RWPE2 (cell line): Measurements from ENCODE around the gene CFAP46.
"Not testable (repeated sequence)": the region's sequence is repeated elsewhere in the genome, so short reads cannot be mapped to it uniquely, and the experiment has no call there.

Experiments
- ATAC-seq: fragments of 200-7000 bp; cut with Tn5 transposase; 3 replicates; pipeline ENCODE4 v1.9.1; 2021; ENCODE audit warnings: low read depth
- DNase-seq: peaks from one replicate; pipeline ENCODE4 v3.0.0-alpha.2; 2020; ENCODE audit warnings: low spot score
- H3K27ac ChIP-seq: fragments of 450-650 bp; 2 replicates; pipeline ENCODE4 v1.5.1; 2017; ENCODE audit warnings: mild to moderate bottlenecking; ENCODE audit not compliant: poor library complexity, severe bottlenecking
- H3K27me3 ChIP-seq: fragments of 250-450 bp; sonication (Bioruptor Pico); 2 replicates; pipeline ENCODE4 v1.5.1; 2021; ENCODE audit warnings: mild to moderate bottlenecking, moderate library complexity; ENCODE audit not compliant: insufficient read depth, poor library complexity, severe bottlenecking
- H3K36me3 ChIP-seq: fragments of 250-450 bp; sonication (Bioruptor Pico); 2 replicates; pipeline ENCODE4 v1.5.1; 2020; ENCODE audit warnings: low read depth, mild to moderate bottlenecking, moderate library complexity
- H3K4me1 ChIP-seq: fragments of 250-450 bp; sonication (Bioruptor Pico); 2 replicates; pipeline ENCODE4 v1.5.1; 2021; ENCODE audit warnings: mild to moderate bottlenecking, moderate library complexity; ENCODE audit not compliant: insufficient read depth, poor library complexity, severe bottlenecking
- H3K4me3 ChIP-seq: fragments of 250-450 bp; sonication (Bioruptor Pico); 2 replicates; pipeline ENCODE4 v1.5.1; 2021; ENCODE audit warnings: mild to moderate bottlenecking, moderate library complexity; ENCODE audit not compliant: severe bottlenecking
- H3K9me3 ChIP-seq: fragments of 250-450 bp; sonication (Bioruptor Pico); 2 replicates; pipeline ENCODE4 v1.5.1; 2021; ENCODE audit warnings: mild to moderate bottlenecking, moderate library complexity; ENCODE audit not compliant: severe bottlenecking
- TF ChIP-seq, protein P1 (sequence below): fragments of 450-650 bp; IDR thresholded peaks from one replicate; pipeline ENCODE4 v1.5.1; 2017; ENCODE audit warnings: mild to moderate bottlenecking, moderate library complexity; ENCODE audit not compliant: poor library complexity, severe bottlenecking

CFAP46 gene

GRCh38 chr10:132932461-132933307, 9.7 kb downstream of the CFAP46 start:
- H3K4me1 ChIP-seq: no peaks in the 10 kb centered on the region

DNA sequence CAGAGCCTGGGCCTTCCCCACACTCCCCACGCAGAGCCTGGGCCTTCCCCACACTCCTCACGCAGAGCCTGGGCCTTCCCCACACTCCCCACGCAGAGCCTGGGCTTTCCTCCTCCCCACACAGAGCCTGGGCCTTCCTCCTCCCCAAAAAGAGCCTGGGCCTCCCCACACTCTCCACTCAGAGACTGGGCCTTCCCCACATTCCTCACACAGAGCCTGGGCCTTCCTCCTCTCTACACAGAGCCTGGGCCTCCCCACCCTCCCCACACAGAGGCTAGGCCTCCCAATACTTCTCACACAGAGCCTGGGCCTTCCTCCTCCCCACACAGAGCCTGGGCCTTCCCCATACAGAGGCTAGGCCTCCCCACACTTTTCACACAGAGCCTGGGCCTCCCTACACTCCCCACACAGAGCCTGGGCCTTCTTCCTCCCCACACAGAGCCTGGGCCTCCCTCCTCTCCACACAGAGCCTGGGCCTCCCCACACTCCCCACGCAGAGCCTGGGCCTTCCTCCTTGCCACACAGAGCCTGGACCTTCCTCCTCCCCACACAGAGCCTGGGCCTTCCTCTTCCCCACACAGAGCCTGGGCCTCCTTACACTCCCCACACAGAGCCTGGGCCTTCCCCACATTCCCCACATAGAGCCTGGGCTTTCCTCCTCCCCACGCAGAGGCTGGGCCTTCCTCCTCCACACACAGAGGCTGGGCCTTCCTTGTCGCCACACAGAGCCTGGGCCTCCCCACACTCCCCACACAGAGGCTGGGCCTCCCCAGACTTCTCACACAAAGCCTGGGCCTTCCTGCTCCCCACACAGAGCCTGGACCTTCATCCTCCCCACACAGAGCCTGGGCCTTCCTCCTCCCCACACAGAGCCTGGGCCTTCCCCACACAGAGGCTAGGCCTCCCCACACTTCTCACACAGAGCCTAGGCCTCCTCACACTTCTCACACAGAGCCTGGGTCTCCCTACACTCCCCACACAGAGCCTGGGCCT, 10.8 kb downstream of the CFAP46 start:
- H3K36me3 ChIP-seq, H3K9me3 ChIP-seq, H3K27ac ChIP-seq, ATAC-seq, H3K4me3 ChIP-seq, H3K27me3 ChIP-seq, H3K4me1 ChIP-seq, DNase-seq: not testable (repeated sequence)

More at GRCh38 chr10:132932461-132933307, 9.7 kb downstream of the CFAP46 start:
- no peak overlapping the region for H3K27ac ChIP-seq
- no peaks in the 10 kb centered on the region for H3K36me3 ChIP-seq
- no peaks in the 10 kb centered on the region for H3K9me3 ChIP-seq
- DNase-seq: no peak
- H3K27me3 ChIP-seq: no peaks in the 10 kb centered on the region
- TF ChIP-seq, protein P1, sequence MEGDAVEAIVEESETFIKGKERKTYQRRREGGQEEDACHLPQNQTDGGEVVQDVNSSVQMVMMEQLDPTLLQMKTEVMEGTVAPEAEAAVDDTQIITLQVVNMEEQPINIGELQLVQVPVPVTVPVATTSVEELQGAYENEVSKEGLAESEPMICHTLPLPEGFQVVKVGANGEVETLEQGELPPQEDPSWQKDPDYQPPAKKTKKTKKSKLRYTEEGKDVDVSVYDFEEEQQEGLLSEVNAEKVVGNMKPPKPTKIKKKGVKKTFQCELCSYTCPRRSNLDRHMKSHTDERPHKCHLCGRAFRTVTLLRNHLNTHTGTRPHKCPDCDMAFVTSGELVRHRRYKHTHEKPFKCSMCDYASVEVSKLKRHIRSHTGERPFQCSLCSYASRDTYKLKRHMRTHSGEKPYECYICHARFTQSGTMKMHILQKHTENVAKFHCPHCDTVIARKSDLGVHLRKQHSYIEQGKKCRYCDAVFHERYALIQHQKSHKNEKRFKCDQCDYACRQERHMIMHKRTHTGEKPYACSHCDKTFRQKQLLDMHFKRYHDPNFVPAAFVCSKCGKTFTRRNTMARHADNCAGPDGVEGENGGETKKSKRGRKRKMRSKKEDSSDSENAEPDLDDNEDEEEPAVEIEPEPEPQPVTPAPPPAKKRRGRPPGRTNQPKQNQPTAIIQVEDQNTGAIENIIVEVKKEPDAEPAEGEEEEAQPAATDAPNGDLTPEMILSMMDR: no peak
- H3K4me3 ChIP-seq: no peak overlapping the region
- ATAC-seq: no peak

- not testable (repeated sequence) for H3K36me3 ChIP-seq, DNase-seq, H3K4me3 ChIP-seq, H3K4me1 ChIP-seq, H3K27me3 ChIP-seq, H3K9me3 ChIP-seq, H3K27ac ChIP-seq, ATAC-seq
Observed at GRCh38 chr10:132930701-132931100, 11.7 kb downstream of the CFAP46 start.

- Histone ChIP-seq H3K4me1 (no peaks in the 10 kb centered on the region), H3K4me3 (no peak overlapping the region), H3K27ac (no peak overlapping the region), H3K36me3 (no peaks in the 10 kb centered on the region), H3K27me3 (no peaks in the 10 kb centered on the region), H3K9me3 (no peaks in the 10 kb centered on the region)
- TF ChIP-seq, protein P1: no peak
- no peak for DNase-seq
- no peak for ATAC-seq
Observed at GRCh38 chr10:132929953-132930548, 12.3 kb downstream of the CFAP46 start.

DNA sequence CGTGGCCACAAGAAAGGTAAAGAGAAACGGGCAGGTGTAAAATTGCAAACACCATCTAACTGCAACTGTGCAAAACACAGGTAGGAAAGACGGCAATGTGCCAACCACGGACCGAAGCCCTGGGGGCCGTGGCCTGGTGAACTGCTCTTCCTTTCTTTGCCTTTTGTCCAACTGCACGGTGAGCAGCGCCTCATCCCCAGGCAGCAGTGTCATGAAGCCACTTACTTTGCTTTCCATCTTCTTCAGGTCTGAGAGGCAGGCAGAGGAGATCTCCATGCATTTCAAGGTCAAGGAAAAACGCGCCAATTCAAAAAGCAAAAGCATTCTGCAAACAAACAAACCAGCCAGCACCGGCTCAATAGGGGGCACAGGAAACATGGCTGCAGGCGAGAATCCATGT, 12.9 kb downstream of the CFAP46 start:
- ATAC-seq (no peak), DNase-seq (no peak)
- H3K36me3 ChIP-seq: no peaks in the 10 kb centered on the region
- no peaks in the 10 kb centered on the region for H3K9me3 ChIP-seq
- no peaks in the 10 kb centered on the region for H3K4me1 ChIP-seq
- H3K27me3 ChIP-seq: no peaks in the 10 kb centered on the region
- no peak overlapping the region for H3K4me3 ChIP-seq
- TF ChIP-seq, protein P1: no peak
- no peak overlapping the region for H3K27ac ChIP-seq
